Pulmonary artery endothelial cell (primary cell): ENCODE data around the gene DGKK. TPM values are rescaled to one million over a fixed set of nuclear protein-coding genes. Genes with fewer than 3 reads are reported as not detected.

Source experiments
- DNase-seq: peaks from one replicate; pipeline ENCODE4 v3.0.0-alpha.2; 2011; ENCODE audit warnings: low read depth, low spot score
- total RNA-seq: library from RNA; depleted of rRNA; stranded (reverse); fragments of >200 nt; gene quantifications from 2 replicates; pipeline ENCODE4 v1.2.3, GENCODE V29; 2014

Gene DGKK, protein sequence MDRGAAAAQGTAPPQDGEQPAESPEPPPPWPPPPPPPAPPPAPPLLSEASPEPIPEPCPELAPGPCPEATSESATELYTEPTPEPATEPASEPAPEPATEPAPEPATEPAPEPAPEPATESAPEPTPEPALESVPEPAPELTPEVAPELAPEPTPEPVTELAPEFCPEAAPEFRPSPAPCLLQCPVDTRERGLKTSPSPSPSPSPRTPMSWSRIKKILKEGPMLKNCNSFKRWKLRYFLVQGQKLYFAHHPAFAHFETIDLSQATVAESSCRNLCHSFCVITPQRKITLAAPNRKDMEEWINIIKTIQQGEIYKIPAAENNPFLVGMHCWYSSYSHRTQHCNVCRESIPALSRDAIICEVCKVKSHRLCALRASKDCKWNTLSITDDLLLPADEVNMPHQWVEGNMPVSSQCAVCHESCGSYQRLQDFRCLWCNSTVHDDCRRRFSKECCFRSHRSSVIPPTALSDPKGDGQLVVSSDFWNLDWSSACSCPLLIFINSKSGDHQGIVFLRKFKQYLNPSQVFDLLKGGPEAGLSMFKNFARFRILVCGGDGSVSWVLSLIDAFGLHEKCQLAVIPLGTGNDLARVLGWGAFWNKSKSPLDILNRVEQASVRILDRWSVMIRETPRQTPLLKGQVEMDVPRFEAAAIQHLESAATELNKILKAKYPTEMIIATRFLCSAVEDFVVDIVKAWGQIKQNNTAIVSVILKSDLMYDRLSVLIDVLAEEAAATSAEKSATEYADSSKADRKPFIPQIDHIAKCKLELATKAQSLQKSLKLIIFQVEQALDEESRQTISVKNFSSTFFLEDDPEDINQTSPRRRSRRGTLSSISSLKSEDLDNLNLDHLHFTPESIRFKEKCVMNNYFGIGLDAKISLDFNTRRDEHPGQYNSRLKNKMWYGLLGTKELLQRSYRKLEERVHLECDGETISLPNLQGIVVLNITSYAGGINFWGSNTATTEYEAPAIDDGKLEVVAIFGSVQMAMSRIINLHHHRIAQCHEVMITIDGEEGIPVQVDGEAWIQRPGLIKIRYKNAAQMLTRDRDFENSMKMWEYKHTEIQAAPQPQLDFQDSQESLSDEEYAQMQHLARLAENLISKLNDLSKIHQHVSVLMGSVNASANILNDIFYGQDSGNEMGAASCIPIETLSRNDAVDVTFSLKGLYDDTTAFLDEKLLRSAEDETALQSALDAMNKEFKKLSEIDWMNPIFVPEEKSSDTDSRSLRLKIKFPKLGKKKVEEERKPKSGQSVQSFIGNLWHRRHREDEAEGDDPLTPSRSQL
- under 0.01 TPM in 1 of 2 replicates, not detected in the other for total RNA-seq

DNA sequence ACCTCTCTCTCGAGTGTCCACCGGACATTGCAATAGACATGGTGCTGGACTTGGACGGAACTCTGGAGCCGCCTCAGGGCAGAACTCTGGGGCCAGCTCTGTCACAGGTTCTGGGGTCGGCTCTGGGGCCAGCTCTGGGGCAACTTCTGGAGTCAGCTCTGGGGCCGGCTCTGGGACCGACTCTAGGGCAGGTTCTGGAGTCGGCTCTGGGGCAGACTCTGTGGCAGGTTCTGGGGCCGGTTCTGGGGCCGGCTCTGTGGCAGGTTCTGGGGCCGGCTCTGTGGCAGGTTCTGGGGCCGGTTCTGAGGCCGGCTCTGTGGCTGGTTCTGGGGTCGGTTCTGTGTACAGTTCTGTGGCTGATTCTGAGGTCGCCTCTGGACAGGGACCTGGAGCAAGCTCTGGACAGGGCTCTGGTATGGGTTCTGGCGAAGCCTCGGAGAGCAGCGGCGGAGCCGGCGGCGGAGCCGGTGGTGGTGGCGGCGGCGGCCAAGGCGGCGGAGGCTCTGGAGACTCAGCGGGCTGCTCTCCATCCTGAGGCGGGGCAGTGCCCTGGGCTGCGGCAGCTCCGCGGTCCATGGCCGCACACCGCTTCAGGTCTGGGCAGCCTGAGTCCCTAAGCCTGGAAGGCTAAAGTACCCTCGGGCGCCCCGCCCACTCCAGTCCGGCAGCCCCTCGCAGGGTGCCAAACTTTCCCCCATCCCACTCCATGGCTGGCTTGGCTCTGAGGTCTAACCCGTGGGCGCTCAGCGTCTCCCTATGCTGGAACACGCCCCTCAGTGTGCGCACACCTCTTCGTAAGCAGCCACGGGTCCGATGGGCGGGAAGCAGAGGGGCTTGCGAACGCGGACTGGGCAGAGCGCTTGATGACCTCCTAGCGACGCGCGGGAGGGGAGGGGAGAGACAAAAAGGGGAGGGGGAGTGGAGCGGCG lies at the start of gene DGKK:
Gene DGKK, minus strand, starts transcription at position 723 of the 929 bp plus-strand sequence. Its CDS starts 147 bp downstream, at position 576.
- DNase-seq = no peak

DNA sequence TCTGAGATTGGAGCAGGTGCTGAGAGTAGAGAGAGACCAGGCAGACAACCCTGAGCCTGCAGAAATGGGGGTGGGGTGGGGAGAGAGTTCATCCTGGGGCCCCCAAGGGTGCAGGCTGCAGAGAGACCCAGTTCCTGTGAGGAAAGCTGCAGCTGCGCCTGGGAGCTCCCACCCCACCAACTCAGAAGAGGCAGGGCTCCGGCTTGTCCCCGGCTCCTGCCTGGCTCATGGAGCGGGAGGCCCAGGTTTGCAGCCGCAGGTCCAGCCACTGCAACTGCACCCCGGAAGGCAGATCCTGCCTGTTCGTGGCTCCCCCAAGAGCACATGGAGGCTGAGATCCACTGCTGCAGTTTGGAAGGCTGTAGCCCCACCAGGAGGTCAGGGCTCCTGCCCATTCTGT lies 44.2 kb upstream of the DGKK start:
- no peak for DNase-seq

DNA sequence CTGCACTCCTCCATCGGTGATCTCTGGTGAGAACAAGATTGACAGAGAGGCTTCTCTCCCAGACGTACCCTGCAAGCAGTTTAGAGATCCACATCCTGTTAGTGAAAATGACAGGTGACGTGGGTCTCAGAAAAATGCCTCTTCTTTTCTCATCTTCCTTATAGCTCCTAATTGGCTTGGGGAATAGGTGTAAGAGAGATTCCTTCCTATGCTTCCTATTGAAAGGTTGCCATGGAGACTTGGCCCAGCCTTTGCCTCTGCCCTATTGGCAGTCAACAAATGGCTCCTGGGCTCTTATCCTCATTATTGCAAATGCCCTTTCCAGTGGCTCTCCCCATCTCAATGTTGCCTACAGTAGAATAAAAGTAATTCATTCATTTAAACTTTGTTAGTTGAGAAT lies 26.5 kb upstream of the DGKK start:
- no peak for DNase-seq

DNA sequence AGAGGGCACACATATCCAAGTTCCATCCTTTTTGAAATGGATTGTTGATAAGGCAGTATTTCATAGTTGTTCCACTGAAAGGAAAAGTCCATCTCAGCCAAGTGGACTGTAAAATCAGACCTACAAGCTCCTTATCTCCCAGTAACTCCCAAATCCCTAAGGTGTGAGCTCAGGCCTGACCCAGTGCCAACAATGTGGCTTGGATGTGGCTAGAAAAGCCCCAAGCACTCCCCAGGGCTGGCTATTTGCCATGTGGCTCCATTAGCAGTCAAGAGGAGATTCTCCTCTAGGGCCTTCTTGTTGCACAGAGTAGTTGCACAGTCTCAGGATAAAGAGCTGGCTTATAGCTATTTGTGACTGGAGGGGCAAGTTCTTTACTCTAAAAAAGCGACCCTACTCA lies 25.0 kb upstream of the DGKK start:
- DNase-seq = no peak

DNA sequence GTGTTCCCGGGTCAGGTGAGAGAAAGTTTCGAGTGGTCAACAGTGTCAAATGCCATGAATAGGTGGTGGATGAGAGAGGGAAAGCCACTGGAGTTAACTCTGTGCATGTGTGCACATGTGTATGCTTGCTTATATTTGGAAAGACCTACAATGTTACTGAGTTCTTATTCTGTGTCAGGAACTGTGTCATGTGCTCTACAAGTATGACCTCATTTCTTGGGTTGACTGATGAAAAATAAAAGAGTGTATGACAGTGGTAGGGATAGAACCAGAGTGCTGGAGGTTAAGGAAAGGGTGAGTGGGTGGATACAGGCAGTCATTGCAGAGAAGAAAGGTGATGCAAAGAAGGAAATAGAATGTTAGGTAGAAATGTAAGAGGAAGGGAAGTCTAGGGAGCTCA lies 22.1 kb upstream of the DGKK start:
- no peak for DNase-seq

DNA sequence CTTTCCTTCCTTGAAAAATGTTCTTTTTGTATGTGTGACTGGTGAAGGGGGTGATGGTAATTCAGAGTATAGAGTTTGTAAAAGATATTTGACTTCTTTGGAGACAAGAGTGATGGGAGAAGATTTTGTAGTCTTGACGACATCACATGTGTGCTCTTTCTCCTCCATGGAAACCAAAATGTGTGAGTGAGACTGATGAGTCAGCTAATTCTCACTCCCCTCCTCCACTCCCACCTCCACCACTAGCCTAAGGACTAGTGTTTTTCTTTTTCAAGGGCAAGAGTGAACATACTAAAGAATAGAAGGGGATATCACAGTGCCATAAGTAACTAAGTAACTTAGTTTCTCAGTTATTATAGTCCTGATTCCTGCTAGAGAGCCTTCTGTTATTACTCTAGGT lies 14.0 kb upstream of the DGKK start:
- no peak for DNase-seq

DNA sequence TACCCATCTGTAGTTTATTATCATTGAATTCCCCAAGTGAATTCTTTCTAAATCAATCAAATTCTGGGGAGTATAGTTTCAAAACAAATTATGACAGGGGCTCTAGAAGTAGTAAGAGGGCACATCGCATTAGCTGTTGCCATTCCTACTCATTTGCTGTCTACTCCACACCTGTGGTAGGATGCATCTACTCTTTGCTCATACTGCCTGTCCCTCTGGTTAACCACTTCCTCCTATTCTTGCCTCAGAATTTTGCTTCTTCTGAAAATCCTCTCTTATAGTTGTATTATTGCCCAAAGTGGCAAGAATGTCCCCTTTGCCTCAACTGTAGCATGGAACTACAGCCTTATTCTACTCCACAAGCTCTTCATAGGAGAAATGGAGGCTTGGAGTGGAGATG lies 12.7 kb upstream of the DGKK start:
- DNase-seq = no peak

DNA sequence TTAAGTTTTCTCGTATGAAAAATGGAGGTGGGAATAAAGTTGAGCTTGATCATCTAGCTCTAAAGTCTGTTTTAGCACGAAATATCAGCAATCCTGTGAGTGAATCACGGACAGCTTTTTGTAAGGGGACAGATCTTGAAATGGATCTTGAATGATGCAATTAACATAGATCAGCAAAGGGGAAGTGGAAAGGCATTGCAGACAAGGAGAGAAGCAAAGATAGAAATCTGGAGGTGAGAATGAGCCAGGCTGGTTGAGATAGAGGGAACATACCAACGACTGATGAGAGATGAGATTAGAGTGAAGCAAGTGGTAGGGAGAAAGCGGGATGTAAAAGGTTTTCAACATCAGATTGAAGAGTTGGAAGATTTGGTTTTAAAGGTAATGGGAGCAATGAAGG lies 4.6 kb upstream of the DGKK start:
- DNase-seq = no peak

DNA sequence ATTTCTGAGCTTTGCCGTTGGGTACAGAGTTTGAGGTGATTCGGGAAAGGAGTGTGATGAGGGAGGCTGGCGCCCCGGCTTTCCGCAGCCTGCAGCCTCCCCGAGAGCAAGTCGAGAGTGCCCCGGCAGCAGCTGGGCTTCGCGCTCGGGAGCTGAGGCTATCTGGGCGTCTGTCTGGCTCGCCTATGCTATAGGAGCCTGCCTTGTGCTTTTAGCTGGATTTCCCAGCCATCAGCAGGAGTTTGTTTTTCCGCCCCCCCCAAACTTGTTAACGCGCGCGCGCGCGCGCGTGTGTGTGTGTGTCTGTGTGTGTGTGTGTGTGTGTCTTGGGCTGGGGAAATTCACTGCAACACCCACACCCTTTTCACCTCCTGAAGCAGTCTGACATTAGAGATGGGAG lies 765 bp upstream of the DGKK start:
- DNase-seq = no peak

DNA sequence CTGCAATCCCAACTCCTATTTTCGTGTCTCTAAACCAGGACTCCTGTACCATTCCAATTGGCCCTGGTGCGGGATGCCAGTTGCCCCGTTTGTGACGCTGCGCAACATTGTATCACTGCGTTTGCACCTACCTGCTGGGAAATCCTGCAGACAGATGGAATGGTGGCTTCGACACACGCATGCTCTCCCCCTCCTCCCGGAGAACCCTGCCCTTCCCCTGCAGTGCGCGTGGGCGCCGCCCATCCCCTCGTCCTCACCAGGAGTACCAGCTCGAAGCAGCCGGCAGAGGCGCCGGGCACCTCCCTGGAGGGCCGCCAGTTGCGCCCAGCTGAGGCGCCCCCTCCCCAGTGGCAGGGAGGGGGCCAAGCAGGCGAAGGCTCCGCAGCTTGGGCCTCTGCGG lies 1.4 kb downstream of the DGKK start:
- DNase-seq = no peak

DNA sequence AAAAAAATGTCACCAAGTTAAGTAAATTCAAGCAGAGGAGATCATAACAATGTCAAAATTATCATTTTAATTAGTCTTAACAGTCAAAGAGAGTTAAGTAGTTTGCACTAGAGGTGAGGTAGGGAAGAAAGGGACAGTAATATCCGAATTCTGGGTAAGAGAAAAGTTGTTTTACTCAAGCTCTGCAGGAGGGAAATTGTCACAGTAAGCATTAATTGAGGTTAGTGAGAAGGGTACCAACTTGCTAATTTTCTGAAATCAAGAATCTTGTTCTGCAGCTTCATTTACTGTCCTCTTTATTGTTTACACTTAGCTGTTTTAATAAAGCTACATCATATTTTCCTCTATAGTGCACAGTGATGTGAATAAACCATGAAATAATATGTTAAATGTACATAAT lies 11.0 kb downstream of the DGKK start:
- no peak for DNase-seq

DNA sequence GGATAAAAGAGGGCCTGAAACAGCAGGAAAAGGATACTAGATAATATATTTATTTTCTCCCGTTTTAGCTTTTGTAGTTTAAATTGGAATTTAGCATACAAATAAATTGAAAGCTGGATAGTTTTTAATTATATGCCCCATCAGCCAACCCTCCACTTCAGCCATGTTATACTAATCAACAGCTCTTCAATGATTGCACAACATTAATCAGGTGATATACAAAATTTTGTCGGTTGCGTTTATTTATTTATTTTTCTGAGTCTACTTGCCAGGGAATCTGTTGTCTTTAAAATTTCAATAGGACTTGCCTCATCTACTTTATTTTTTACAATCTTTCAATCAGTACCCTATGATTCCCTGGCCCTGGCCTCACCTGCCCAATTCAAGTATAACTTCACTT lies 12.1 kb downstream of the DGKK start:
- DNase-seq = no peak

DNA sequence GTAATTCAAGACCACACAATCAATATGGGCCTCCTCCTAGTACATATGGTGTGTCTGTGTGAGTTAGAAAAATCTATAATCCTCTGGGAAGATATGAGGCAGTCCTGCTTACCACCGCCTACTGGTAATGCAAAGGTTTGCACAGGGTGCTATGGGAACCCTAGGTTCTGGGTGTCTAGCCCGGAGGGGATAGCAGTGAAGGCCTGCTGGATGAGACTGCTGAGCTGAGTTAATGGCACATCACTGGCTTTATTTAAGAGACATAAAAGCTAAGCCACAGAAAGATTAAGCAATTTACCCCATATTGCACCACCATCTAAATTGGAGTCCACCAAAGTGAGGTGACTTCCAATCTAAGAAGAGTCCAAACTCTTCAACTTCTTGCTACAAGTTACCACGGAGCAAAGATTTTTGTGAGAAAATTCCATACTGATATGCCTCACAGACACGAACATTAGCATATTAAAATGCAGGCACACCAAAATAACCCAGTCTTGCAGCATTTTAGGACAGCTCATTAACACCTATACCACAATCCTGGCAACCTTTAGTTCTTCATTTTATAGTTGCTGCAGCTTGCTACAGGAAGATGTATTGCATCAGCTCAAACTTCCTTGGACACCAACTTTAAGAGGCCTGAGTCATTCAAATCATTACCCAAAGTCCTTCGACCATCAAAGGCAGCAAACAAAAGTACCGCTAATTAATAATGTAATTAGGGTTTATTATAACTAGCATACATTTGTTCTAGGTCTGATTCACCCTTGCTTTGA lies 13.7 kb downstream of the DGKK start:
- no peak for DNase-seq

DNA sequence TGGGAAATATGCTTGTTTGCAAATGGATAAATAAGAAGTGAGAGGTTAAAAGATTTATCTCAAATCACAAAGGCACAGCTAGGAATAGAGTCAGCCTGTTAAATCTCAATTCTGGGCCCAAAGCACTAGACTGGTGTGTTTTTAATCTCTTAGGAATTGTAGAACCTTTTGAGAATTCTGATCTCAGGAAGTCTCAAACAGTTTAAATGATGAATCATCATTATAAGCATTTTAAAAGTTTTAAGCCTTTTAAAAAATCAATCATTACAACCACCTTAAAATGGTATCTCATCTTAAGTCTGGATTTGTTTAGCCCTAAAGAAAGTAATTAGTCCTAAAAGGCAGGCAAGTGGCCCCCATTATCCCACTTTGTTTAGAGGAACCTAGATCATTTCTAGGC lies 17.8 kb downstream of the DGKK start:
- DNase-seq = no peak

DNA sequence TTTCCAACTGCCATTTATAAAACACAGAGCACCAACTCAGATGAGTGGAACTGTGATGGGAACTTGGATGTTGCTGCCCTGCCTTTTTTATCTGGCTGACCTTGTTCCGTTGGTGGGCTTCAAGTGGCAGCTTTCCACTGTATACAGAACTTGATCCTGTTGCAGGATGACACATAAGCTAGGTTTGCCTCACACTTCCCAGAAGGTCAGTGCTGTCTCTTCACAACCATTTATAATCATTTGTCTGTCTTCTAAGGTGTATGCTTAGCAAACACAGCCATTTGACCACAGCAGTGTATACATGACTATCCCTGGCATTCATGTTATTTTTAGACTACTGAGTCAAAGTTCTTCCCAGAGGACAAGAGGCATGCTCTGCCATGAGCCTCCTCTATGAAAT lies 20.3 kb downstream of the DGKK start:
- no peak for DNase-seq

DNA sequence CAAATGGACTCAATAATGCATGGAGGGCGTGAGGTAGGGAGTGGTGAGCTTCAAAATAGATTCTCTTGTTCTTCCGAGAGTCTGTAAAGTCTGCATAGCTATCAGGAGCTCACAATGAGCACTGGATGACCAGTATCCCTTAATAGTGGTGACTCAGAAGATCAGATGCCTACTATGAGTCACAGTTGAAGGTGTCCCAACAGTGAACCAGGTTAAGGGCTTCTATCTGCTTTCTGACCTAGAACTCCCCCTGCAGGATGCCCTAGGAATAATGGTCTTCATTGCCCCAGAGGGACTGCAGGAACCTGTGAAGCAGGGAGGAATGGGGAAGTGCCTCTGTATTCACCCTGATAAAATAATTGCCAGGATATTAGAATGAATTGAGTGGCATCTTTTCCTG lies 22.1 kb downstream of the DGKK start:
- DNase-seq = no peak

DNA sequence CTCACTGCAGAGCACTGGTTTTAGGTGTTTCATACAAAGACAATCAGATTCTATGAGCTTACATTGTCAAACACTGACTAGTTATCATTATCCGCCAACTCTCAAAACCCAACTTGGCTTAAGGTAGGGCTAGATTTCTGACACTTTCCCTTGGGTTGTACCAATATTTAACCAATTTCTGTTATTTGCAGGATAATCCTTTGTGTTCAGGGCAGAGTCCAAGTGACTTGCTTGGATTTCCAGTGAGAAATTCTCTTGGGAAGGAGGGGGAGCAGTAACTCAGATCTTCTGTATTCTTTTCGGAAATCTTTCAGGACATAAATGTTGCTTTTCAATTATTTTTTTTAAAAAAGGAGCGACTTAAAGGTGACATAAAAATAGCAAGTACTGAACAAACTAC lies 23.1 kb downstream of the DGKK start:
- DNase-seq = no peak

DNA sequence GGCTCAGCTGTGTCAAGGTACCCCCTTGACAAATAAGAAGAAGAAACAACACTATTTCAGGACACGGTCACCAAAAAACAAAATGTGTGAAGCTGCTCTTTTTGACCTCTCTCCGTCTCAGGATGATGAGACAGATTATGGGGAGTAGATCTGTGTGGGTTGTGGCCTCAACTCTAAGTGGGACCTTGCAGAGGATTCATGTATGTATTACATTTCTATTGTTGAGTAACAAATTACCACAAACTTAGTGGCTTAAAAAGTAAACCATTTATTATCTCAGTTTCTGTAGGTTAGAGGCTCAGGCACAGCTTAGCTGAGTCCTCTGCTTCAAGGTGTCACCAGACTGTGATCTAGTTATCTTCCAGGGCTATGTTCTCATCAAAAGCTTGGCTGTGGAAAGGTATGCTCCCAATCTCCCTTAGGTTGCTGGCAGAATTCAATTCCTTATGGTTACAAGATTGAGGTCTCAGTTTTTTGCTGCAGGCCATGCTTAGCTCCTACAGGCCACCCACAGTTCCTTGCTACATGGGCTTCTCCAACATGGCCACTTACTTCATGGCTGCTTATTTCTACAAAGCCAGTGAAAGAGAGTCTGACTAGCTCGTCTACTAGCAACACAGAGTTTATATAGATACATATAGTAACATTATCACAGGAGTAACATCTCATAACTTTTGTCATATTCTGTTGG lies 28.1 kb downstream of the DGKK start:
- no peak for DNase-seq

DNA sequence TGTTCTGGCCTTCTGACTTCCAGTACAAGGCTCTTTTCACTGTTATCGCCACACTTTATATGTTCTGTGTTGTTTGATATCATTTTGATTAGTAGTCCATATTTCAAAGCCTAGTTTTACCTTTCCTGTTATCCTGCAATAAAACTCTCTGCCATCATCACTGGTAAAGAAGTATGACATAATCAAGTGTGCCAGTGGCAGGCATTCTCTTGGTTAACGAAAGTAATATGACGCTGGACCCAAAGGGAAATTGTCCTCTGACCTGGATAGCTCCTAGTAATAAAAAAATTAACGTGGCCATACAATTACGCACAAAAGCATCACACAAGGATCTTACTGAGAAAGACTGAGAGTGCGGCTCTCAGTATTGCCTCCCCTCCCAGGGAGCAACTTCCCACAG lies 33.8 kb downstream of the DGKK start:
- no peak for DNase-seq
